ENCODE measurements around the gene FAM193A. TPM values are rescaled to one million over a fixed set of nuclear protein-coding genes. Genes with fewer than 3 reads are reported as not detected.

The FAM193A gene, protein sequence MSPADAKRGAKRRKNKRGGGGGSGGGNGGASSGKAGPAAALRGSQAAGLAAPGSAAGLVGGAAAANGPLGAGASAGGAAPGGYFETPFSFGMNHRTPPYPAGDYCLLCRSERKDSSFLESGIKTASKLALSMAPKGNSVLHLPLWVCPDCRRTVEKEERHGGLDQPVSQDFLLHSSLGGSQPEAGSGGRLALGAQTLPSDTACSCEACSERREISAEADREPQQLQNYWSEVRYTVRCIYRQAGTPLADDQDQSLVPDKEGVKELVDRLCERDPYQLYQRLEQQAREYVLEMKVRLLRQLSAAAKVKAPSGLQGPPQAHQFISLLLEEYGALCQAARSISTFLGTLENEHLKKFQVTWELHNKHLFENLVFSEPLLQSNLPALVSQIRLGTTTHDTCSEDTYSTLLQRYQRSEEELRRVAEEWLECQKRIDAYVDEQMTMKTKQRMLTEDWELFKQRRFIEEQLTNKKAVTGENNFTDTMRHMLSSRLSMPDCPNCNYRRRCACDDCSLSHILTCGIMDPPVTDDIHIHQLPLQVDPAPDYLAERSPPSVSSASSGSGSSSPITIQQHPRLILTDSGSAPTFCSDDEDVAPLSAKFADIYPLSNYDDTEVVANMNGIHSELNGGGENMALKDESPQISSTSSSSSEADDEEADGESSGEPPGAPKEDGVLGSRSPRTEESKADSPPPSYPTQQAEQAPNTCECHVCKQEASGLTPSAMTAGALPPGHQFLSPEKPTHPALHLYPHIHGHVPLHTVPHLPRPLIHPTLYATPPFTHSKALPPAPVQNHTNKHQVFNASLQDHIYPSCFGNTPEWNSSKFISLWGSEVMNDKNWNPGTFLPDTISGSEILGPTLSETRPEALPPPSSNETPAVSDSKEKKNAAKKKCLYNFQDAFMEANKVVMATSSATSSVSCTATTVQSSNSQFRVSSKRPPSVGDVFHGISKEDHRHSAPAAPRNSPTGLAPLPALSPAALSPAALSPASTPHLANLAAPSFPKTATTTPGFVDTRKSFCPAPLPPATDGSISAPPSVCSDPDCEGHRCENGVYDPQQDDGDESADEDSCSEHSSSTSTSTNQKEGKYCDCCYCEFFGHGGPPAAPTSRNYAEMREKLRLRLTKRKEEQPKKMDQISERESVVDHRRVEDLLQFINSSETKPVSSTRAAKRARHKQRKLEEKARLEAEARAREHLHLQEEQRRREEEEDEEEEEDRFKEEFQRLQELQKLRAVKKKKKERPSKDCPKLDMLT (N-terminal part only)
- 31.3 TPM for polyA plus RNA-seq (ENCODE audit: insufficient read length)
- long read RNA-seq, donor 1, partial matches to known transcripts, result 17 of 17 reads
- long read RNA-seq, donor 1, other reads (novel, unspliced or antisense), result 0 of 17 reads
- long read RNA-seq, donor 2, result 0 reads
- long read RNA-seq, donor 3, result 0 reads
- long read RNA-seq, donor 4, result 0 reads
- long read RNA-seq, donor 5, full-length matches to known transcripts, result 2 of 2 reads
- long read RNA-seq, donor 5, partial matches to known transcripts, result 0 of 2 reads
- long read RNA-seq, donor 5, other reads (novel, unspliced or antisense), result 0 of 2 reads
- long read RNA-seq, donor 6, result 0 reads
- long read RNA-seq, donor 7, partial matches to known transcripts, result 7 of 7 reads
- long read RNA-seq, donor 7, other reads (novel, unspliced or antisense), result 0 of 7 reads
- long read RNA-seq, donor 8, result 0 reads

GRCh38 chr4:2536193-2537010, at the start of gene FAM193A:
TSS of gene FAM193A (plus strand) at chr4:2536647. CDS start at chr4:2536916, 269 bp downstream.
- peak; percentile 97 for DNase-seq

DNA sequence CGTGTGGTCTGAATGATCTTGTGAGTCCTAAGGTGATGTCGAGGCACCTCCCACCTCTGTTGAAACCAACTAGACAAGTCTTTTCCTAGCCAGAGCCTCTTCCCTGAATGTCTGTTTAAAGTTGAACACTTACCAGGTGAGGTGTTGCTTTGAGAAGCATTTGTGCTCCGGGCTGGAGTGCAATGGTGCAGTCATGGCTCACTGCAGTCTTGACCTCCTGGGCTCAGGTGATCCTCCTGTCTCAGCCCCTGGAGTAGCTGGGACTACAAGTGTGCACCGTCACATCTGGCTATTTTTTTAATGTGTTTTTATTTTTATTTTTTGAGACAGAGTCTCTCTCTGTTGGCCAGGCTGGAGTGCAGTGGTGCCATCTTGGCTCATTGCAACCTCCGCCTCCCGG, 49.5 kb upstream of the FAM193A start:
- DNase-seq, result no peak

GRCh38 chr4:2487632-2488031, 48.8 kb upstream of the FAM193A start:
- DNase-seq, result no peak

DNA sequence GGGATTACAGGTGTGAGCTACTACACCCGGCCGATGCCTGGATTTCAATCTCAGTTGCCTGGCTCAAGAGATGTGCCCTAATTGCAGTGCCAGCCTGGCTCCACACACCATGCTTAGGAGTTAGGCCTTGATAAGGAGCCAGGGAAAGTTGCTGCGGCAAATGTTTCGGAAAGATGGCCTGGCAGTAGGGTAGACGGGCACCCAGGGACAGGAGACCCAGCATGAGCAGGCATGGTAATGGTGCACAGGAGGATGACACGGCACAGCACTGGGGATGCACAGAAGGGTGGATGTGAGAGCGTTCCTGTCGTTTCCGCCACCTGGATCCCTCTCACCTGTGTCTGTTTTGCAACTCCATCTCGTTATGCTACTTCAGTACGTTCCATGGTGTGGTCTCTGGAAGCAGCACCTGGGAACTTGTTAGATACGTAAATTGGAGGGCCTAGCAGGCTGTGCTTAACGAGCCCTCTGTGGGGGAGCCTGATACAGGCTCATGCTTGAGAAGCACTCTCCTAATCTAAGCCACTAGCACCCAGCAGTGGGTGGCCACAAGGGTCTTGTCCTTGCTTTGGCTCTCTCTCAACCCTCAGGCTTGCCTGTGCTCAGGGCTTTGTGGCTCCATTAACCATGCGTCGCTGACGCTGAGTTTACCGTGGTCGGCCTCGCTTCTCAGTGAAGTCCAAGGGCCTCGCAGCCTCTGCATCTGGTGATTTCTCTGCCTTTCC, 47.2 kb upstream of the FAM193A start:
- no peak for DNase-seq

GRCh38 chr4:2489841-2490552, 46.5 kb upstream of the FAM193A start:
- no peak for DNase-seq

DNA sequence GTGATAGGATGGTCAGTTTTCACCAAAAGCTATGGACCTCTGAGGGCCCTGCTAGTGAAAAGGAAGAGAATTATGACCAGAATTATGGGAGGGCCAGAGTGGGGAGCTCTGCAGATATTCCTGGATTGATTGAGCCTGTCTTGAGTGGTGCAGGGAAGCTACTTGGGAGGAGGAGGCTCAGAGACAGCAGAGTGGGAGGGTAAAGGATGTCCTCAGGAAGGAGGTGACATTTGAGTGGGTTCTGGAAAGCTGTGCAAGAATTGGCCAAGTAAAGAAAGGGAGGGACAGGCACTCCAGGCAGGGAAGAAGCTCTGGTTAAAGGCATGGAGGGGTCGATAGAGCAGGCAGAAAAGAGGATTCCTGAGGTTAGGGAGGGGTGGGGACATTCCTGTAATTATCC, 43.5 kb upstream of the FAM193A start:
- DNase-seq, result no peak

- DNase-seq, result no peak
Observed at GRCh38 chr4:2494992-2495391, 41.5 kb upstream of the FAM193A start.

- no peak for DNase-seq
Observed at GRCh38 chr4:2497324-2497723, 39.1 kb upstream of the FAM193A start.

DNA sequence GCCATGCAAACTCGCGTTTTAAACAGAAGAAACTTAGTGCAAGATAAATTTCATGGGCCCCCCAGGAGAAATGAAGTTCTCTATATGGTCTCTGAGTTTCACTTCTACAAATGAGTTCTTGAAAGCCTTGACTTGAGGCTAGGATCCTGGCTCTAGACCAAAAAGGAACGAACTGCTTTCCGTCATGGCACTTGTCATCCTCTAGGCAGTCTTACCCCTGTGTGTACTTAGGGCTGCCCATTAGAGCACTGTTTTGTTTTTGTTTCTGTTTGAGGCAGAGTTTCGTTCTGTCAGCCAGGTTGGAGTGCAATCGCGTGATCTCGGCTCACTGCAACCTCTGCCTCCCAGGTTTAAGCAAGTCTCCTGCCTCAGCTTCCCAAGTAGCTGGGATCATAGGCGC, 38.5 kb upstream of the FAM193A start:
- DNase-seq, result no peak

DNA sequence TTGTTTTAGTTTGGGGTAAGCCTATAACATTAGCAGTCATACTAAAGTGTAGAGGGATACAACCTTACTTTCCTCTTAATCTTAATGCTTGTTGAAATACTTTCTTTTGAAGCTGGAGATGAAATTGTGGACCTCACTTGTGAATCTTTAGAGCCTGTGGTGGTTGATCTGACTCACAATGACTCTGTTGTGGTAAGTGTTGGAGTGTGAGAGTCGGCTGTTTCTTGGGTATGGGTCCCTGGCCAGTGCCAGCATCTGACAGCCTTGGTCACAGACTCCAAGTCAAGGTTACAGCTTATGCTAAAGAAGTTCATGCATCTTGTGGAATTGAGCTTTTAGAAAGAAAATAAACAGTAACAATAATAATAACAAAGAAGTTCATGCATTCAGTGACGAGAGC, 35.9 kb upstream of the FAM193A start:
- no peak for DNase-seq

DNA sequence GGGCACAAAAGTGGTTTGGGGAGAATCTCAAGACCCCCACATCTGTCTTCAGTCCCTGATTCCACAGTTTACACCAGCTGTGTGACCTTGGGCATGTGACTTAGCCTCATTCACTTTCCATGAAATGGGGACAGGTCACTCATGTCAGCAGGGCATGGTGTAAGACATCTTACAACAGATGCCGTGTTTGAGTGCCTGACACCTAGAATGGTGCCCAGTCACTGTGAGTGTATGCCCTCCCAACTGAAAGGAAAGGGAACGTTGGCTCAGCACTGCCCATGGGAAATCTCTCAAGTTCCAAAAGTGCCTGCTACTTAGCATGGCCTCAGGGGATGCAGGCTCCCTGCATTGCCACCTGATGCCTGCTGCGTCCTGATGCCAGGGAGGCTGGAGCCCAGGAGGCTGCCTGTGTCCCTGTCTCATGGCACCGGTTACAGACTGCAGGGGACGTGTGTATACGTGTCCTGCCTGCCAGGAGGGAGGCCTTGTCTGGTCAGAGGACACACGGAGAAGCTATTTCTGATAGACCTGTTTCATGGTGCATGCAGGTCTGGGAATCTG, 35.3 kb upstream of the FAM193A start:
- no peak for DNase-seq

- no peak for DNase-seq
Observed at GRCh38 chr4:2503809-2504208, 32.6 kb upstream of the FAM193A start.

DNA sequence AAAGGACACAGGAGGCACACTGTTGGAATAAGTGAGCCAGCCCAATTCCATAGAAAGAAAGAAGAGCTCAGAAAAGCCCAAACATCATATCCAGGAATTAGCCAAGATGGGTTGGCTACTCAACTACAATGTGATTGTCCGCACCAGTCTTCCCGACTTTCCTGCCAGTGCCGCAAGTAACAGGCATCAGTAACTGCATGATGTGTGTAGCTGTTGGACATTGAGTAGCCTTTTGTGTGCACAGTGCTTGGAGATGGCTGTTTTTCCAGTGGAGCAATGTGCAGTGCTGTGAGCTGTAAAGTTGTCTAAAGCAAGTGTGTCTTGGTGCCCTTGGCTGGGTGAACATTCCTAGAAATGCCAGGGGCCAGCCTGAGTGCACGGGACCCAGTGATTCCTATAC, 29.2 kb upstream of the FAM193A start:
- no peak for DNase-seq

- no peak for DNase-seq
Observed at GRCh38 chr4:2507855-2508254, 28.6 kb upstream of the FAM193A start.

DNA sequence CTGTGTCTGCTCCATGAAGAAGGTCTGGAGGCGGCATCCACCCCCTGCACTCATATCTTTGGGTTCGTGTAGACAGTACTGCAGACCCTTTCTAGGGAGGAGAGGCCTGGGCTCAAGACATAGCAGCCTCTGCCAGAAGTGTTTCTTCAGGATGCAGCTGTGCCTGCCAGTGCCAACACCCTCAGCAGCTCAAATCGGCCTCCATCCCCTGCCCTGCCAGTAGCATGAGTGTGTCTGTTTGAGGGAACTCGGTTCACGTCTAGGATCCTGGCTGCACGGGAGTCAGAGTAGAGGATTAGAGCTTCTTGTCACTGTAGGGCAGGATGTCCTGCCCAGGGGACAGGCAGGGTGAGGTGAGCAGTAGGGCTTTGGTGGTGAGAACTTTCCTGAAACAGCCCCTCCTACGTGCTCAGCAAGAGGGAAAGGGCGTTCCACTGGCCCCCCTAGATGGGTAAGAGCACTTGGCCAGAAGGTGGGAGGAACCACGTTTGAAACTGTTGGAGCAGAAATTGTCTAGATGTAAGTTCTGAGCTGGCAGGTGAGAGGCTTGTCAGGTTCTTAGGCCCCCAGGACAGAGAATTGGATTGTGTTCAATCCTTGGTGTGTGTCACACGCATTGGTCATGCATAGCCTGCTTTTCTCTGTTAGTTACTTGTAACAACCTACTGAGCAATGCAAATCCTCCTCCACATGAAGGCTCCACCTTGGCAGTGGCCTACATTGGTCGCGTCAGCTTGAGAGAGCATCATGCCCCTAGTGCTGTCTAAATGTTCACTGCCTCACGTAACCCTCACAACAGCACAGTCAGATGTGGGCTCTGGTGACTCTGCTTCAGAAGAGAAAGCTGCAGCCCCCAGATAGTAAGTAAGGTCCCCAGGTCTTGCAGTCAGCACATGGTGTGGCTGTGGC, 25.8 kb upstream of the FAM193A start:
- no peak for DNase-seq

GRCh38 chr4:2511645-2512131, 24.8 kb upstream of the FAM193A start:
- no peak for DNase-seq

- no peak for DNase-seq
Observed at GRCh38 chr4:2512396-2513135, 23.9 kb upstream of the FAM193A start.

Data from left kidney (tissue), 8 donors.